GM21381 (cell line): ENCODE data around the gene BIN2.
"Not testable (repeated sequence)": the region's sequence is repeated elsewhere in the genome, so short reads cannot be mapped to it uniquely, and the experiment has no call there.

Experiments
- ATAC-seq: cut with Tn5 transposase; IDR thresholded peaks from one replicate; pipeline ENCODE4 v1.9.1; 2021; ENCODE audit warnings: mild to moderate bottlenecking, moderate library complexity; ENCODE audit not compliant: unreplicated experiment

Gene BIN2

GRCh38 chr12:51346581-51346980 is 22.6 kb upstream of the BIN2 start, which contains the start of gene CELA1:
Gene CELA1, minus strand, starts transcription at chr12:51346679. Its CDS starts 41 bp downstream, at chr12:51346638.
- no peak for ATAC-seq

DNA sequence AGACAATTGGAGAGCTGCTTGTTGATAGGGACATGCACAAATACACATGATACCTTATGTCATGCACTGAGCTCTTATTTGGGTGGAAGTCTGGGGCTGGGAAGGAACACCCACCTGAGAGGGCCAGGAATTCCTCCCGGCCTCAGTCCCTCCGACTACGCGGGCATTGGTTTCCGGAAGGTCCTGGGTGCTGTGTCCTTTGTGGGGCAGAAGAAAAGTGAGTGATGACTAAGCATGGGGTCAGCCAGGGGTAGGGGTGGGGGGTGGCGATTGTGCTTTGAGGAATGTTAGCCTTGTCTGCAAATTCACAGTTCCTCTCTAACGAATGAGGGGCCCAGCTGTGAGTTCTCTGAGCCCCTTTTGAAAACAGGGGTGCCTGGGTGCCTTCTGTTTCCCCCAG is 21.7 kb upstream of the BIN2 start:
- no peak for ATAC-seq

- no peak for ATAC-seq
These were observed 19.2 kb upstream of the BIN2 start for GRCh38 chr12:51343201-51343600.

GRCh38 chr12:51342416-51342815 is 18.4 kb upstream of the BIN2 start:
- ATAC-seq: no peak

- no peak for ATAC-seq
These were observed 17.5 kb upstream of the BIN2 start for GRCh38 chr12:51341251-51342007.

DNA sequence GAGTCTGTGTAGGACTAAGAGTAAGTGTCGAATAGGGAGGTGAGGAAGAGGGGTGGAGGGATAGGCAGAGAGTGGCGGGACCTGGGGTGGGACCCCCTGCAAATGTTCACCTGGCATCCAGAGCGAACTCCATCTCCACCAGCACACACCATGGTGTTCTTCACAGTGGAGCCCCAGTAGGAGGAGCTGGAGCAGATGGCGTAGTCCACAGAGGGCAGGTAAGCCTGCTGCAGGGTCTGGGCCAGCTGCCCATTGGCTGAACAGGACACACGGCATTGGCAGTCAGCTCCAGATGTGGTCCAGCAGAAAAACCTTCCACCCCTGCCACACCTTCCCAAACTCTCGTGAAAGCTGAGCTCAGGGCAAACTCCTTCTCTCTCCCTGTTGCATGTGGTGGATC is 15.8 kb upstream of the BIN2 start:
- ATAC-seq: no peak

DNA sequence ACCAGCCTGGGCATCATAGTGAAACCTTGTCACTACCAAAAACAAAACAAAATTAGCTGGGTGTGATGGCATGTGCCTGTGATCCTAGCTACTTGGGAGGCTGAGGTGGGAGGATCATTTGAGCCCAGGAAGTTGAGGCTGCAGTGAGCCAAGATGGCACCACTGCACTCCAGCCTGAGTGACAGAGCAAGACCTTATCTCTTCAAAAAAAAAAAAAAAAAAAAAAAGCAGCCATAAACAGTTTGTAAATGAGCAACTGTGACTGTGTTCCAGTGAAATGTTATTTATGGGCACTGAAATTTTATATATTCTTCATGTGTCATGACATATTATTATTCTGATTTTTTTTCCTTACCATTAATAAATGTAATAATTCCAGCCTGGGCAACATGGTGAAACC is 13.4 kb upstream of the BIN2 start:
- not testable (repeated sequence) for ATAC-seq

DNA sequence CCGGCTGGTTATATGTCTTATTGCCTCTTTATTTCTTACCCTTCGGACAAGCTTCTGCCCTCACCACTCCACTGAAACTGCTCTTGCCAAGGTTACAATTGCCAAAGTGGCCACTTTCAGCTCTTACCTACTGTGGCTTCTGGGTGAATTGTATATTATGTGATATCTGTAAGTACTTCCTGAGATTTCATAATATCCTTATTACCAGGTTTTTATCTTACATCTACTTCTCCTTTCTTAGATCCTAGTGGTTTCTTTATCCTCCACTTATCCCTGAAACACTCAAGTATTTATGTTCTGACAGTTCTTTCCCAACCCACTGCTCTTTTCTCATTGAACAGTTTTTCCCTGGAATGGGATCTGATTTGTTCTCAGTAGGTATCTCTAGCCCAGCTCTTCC is 12.0 kb upstream of the BIN2 start:
- ATAC-seq: no peak

DNA sequence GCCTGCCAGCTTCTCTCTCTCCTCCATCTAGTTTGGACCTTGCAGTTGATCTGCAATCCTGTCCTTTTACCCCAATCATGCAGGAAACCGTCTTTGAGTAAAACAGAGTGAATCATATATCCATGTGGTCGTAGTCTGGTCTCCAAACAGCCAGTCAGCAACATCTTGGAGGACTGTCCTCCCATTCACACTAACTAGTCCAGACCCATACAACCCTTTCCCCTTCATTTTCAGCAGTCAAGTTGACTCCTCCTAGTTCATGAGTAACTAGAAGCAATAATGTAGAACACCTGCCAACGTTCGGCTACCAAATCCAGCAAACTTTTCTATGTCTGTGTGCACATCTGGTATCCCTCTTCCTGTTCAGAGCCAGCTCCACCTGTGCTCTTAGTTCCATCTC is 10.8 kb upstream of the BIN2 start:
- no peak for ATAC-seq

- no peak for ATAC-seq
These were observed 9.6 kb upstream of the BIN2 start for GRCh38 chr12:51333536-51333935.

- ATAC-seq: no peak
These were observed 6.2 kb upstream of the BIN2 start for GRCh38 chr12:51330186-51330585.

DNA sequence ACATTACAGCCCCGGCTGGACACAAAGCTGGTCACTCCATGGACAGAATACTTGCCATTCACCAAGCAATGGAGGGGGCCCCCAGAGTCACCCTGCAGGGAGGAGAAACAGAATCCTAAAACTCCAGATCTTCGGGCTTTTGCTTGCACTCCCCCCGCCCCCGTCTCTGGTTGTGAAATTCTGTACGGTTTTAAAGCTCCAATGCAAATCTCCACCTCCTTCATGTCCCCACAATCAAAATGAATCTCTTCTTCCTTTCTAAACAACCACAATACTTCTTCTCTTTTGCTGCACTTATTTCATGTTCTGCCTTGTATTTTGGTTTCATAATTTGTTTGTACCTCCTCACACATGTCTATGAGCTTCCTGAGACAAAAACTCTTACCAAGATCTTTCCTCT is 5.8 kb upstream of the BIN2 start:
- no peak for ATAC-seq

- no peak for ATAC-seq
These were observed 4.6 kb upstream of the BIN2 start for GRCh38 chr12:51328587-51328986.

DNA sequence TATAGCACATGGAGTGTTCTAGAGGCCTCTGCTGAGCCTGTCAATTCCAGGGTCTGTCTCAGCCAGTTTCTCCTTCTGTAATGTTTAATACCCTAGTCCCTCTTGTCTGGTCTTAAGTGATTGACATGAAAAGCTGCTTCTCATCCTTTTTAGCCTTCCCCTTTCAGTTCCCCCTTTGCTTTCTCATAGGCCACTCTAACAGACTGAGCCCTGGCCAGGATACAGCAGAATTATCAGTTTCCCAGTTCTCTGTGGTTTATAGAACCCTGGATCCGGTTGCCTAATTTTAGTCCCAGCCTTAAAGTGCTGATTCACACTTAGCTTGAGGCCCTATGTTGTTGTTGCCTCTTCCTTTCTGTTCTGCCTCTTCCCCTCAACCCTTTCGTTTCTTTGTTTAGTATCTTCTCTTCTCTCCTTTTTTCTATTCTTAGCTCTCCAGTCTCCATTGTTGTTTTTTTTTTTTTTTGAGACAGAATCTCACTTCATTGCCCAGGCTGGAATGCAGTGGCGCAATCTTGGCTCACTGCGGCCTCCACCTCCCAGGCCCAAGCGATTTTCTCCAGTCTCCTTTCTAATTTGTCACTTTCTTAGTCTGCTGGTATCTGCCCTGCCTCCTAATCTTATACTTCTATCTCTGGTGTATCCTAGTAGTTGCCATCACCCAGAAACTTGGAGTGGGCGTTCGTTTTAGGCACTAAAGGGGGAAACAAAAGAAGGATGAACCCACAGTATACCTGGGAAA is 2.9 kb upstream of the BIN2 start:
- ATAC-seq: peak; percentile 47

GRCh38 chr12:51324953-51325352 is 979 bp upstream of the BIN2 start:
- no peak for ATAC-seq

GRCh38 chr12:51323317-51323960 is 535 bp downstream of the BIN2 start:
- no peak for ATAC-seq

DNA sequence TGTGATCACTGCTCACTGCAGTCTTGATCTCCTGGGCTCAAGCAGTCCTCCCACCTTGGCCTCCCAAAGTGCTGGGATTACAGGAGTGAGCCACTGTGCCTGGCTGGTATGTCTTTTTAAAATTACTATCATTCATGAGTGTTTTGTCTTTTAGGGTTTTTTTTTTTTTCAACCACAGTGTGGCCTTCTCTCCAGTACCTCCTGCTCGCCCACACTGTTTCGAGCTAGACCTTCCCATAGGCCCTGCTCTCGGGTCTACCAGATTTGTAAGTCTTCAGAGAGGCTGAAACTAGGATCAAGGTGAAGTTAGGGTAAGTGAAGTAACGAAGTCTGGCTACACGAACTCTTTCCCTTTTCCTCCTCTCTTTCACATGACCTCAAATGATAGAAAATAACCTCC is 1.5 kb downstream of the BIN2 start:
- no peak for ATAC-seq

DNA sequence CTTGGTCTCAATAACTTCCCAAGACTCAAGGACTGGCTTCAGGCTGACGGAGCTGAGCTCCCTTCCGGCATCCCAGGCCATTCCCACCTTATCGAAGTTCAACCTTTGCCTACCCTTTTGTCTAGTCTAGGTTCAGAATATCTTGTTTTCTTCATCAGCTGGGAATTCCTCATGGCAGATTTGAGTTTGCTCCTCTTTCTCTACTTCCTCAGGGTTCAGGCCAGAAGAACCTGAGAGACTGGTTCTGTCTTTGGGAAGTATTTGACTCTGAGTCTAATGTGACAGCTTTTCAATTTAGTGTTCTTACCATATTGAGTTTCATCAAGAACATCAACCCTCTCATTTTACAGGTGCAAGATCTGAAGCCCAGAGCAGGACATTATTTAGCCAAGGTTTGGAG is 2.1 kb downstream of the BIN2 start:
- no peak for ATAC-seq

DNA sequence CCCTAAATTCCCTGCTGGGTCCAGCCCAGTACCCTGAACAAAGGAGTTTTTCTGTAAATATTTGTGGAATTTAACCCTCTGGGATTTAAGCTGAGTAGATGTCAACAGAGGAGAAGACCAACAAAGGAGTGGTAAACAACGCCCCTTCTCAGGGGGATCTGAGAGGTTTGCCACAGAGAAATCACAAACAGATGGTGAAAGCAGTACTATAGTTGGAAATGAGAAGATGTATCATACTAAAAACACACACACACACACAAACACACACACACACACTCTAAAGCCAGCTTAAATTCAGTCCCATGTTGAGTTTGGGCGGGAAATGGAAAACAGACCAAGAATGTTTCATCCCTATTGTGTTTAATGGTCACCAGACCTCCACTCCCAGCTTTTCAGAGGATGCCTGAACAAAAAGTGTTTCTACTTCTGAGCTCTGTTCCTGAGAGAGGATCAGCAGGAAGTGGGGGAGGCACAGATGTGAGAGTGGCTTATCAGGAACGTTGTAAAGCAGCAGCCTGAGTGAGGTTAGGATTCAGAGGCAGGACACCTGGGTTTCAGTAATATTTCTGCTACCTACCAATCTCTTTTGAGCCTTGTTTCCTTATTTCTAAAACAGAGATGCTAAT is 3.2 kb downstream of the BIN2 start:
- ATAC-seq: no peak

DNA sequence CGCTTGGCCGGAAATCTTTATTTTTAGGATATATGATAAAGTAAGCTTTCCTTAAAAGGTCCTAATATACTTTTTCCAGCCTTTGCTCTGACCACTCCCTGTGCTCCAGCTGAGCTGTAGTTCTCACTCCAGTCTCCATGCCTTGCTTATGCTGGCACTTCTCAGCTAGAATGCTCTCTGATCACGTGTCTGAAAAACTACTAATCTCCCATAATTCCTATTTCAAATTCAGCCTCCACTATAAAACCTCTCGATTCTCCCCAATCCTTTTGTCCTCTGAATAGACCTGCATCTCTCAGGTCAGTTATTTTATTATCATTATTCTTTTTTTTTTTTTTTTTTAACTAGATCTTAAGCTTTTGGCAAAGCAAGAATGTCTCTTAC is 3.7 kb downstream of the BIN2 start:
- ATAC-seq: no peak

DNA sequence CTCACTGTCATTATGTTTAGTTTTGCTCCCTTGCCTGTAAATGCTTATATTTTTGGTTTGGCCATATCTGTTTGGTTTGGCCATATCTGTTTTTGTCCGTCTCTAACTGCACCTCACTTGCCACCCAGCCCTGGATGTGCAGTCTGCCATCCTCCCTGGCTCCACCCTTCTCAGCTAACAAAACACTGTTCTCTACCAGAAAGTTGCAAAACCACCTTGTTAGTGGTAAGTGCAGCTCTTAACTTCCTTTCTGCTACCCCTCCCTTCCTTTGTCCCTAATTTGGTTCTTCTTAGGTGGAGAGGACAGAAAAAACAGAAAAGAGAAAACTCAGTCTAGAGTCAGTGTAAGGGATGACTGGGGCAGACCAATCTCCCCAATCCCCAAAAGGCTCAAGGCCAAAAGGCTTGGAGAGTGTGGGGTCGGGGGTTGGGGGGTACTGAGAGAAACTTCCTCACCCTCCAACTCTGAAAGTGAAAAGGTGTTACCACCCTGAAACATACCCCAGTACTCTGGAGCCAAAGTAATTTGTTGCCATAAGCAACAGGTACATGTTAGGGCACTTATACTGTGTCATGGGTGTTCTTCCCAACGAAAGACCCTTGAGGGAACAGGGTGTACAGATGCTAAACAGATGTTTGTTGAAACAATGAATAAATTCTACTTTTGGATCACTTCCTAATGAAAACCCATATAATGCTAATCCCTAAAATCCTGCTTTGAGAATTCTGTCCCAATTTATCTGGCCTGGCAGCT is 5.0 kb downstream of the BIN2 start:
- no peak for ATAC-seq
